ENCODE measurements around the gene FAN1. TPM values are rescaled to one million over a fixed set of nuclear protein-coding genes. Genes with fewer than 3 reads are reported as not detected.

The FAN1 gene
- total RNA-seq, 1 experiment from 2014 or later: 28.2 TPM

DNA sequence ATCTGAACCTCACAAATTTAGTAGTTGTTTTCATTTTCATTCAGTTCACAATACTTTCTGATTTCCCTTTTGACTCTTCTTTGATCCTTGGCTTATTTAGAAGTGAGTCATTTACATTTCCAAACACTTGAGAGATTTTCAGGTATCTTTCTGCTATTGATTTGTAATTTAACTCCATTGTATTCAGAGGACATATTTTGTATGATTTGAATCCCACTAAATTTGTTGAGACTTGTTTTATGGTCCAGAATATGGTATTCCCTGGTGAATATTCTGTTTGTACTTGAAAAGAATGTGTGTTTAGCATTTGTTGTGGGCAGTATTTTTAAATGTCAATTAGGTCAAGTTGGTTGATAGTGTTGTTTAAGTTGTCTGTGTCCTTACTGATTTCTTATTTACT is 29.6 kb downstream of the FAN1 start:
- H3K18ac ChIP-seq (ENCODE audit: insufficient read length, low read depth, low read length): no peak overlapping the region
- H3K27ac ChIP-seq (ENCODE audit: insufficient read length, low read depth, low read length): no peak overlapping the region
- H4K91ac ChIP-seq (ENCODE audit: insufficient read length, low read depth, low read length): no peak overlapping the region
- H4K8ac ChIP-seq (replicated peaks; ENCODE audit: insufficient read length, low read depth, low read length): no peak overlapping the region
- no peaks in the 10 kb centered on the region for H3K27me3 ChIP-seq (ENCODE audit: insufficient read depth, low read length)
- no peaks in the 10 kb centered on the region for H3K23me2 ChIP-seq (ENCODE audit: insufficient read length, low read depth, low read length, poor library complexity, severe bottlenecking)
- H3K9me3 ChIP-seq (ENCODE audit: control insufficient read depth, low read depth, low read length): no peaks in the 10 kb centered on the region
- no peak for DNase-seq
- no peak overlapping the region for H2BK120ac ChIP-seq (ENCODE audit: low read depth, low read length, poor library complexity, severe bottlenecking)
- H2BK15ac ChIP-seq (ENCODE audit: low read depth, low read length): no peak overlapping the region
- no peak overlapping the region for H2AK5ac ChIP-seq (ENCODE audit: insufficient read length, low read length)
- no peaks in the 10 kb centered on the region for H3K9me3 Mint-ChIP-seq
- H3K14ac ChIP-seq (ENCODE audit: insufficient read depth, low read length): no peak overlapping the region
- no peaks in the 10 kb centered on the region for H3K79me2 ChIP-seq (ENCODE audit: insufficient read depth, low read length)
- peak overlapping the region in 2 of 3 experiments; percentile 1 to 36; a peak in 2 of 7 replicates for H3K27ac Mint-ChIP-seq
- H3T11ph ChIP-seq (ENCODE audit: low read length): no peak overlapping the region
- no peak overlapping the region for H2AFZ ChIP-seq (ENCODE audit: low read length)
- no peak overlapping the region for H2BK20ac ChIP-seq (ENCODE audit: low read depth, low read length, poor library complexity, severe bottlenecking)
- H4K5ac ChIP-seq (ENCODE audit: insufficient read length, low read depth, low read length): no peak overlapping the region
- no peak overlapping the region for H2BK12ac ChIP-seq (ENCODE audit: insufficient read length, low read depth, low read length)
- H3K23ac ChIP-seq (ENCODE audit: insufficient read length, low read depth, low read length): no peak overlapping the region
- no peaks in the 10 kb centered on the region for H3K79me1 ChIP-seq (ENCODE audit: insufficient read depth, low read depth, low read length, poor library complexity, severe bottlenecking)
- no peak overlapping the region for H3K4ac ChIP-seq (ENCODE audit: low read depth, low read length)
- H3K4me1 Mint-ChIP-seq: peaks cover 7% of the 10 kb centered on the region in 2 experiments
- no peak overlapping the region for H3K4me3 Mint-ChIP-seq
- no peaks in the 10 kb centered on the region for H4K20me1 ChIP-seq (ENCODE audit: control insufficient read depth, insufficient read depth, insufficient read length)
- H3K27me3 Mint-ChIP-seq (ENCODE audit: low read depth): no peaks in the 10 kb centered on the region
- no peak overlapping the region for H3K9ac ChIP-seq (ENCODE audit: extremely low read depth, insufficient read length, low read length)
- H3K4me2 ChIP-seq (ENCODE audit: insufficient read depth, insufficient read length, low read length): no peak overlapping the region
- no peak overlapping the region for H3K56ac ChIP-seq (ENCODE audit: insufficient read length, low read depth, low read length)
- peaks cover 20 to 68% (median 60%) of the 10 kb centered on the region in 3 experiments for H3K36me3 Mint-ChIP-seq (ENCODE audit: insufficient read depth in 1 of 3, low read depth in 3 of 3)
- no peaks in the 10 kb centered on the region for H3K4me1 ChIP-seq (ENCODE audit: insufficient read depth, low read length)
- H2BK5ac ChIP-seq (ENCODE audit: insufficient read length, low read length): no peak overlapping the region
- TF ChIP-seq, protein P1, sequence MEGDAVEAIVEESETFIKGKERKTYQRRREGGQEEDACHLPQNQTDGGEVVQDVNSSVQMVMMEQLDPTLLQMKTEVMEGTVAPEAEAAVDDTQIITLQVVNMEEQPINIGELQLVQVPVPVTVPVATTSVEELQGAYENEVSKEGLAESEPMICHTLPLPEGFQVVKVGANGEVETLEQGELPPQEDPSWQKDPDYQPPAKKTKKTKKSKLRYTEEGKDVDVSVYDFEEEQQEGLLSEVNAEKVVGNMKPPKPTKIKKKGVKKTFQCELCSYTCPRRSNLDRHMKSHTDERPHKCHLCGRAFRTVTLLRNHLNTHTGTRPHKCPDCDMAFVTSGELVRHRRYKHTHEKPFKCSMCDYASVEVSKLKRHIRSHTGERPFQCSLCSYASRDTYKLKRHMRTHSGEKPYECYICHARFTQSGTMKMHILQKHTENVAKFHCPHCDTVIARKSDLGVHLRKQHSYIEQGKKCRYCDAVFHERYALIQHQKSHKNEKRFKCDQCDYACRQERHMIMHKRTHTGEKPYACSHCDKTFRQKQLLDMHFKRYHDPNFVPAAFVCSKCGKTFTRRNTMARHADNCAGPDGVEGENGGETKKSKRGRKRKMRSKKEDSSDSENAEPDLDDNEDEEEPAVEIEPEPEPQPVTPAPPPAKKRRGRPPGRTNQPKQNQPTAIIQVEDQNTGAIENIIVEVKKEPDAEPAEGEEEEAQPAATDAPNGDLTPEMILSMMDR (conservative IDR thresholded peaks at IDR 0.05): no peak

Data from H9 (cell line).